ENCODE results near the gene JAZF1. TPM values are rescaled to one million over a fixed set of nuclear protein-coding genes. Genes with fewer than 3 reads are reported as not detected.

Gene JAZF1
- total and polyA plus RNA-seq, 12 donors: 6.9 to 42.3 (median 30.0) TPM

- no peak for DNase-seq
- no peaks in the 10 kb centered on the region for H3K27me3 ChIP-seq
- ATAC-seq: no peak
- 98% methylated on average over 15 of the region's 15 CpGs for WGBS, 2 donors
- no peak overlapping the region for H3K4me3 ChIP-seq
- no peak for TF ChIP-seq CTCF (IDR thresholded peaks at IDR 0.05)
- H3K27ac ChIP-seq: no peak overlapping the region
- intact Hi-C loops (cut with DNase I): no loop called here
- H3K36me3 ChIP-seq: peaks cover 0 to 29% (median 6%) of the 10 kb centered on the region in 9 donors
- no peaks in the 10 kb centered on the region for H3K9me3 ChIP-seq
- H3K4me1 ChIP-seq: peaks cover 0 to 4% (median 0%) of the 10 kb centered on the region in 9 donors
Measured at GRCh38 chr7:27843584-27844305, 336.9 kb downstream of the JAZF1 start.

GRCh38 chr7:27842851-27843250 lies 337.7 kb downstream of the JAZF1 start:
- no peaks in the 10 kb centered on the region for H3K27me3 ChIP-seq
- intact Hi-C loops (cut with DNase I): no loop called here

GRCh38 chr7:27842094-27842692 lies 338.4 kb downstream of the JAZF1 start:
- intact Hi-C loops (cut with DNase I): no loop called here
- Histone ChIP-seq H3K4me3 (no peak overlapping the region), H3K27ac (no peak overlapping the region), H3K27me3 (no peaks in the 10 kb centered on the region), H3K9me3 (no peaks in the 10 kb centered on the region), H3K4me1 (peaks cover 0 to 4% (median 0%) of the 10 kb centered on the region in 9 donors), H3K36me3 (peaks cover 0 to 38% (median 7%) of the 10 kb centered on the region in 9 donors)
- no peak for DNase-seq
- ATAC-seq: no peak
- WGBS, 2 donors: 77 to 78% methylated on average over 14 of the region's 14 CpGs
- TF ChIP-seq CTCF (IDR thresholded peaks at IDR 0.05): no peak

More at GRCh38 chr7:27842851-27843250, 337.7 kb downstream of the JAZF1 start:
- no peak overlapping the region for H3K27ac ChIP-seq
- TF ChIP-seq CTCF (IDR thresholded peaks at IDR 0.05): no peak
- peaks cover 0 to 38% (median 7%) of the 10 kb centered on the region in 9 donors for H3K36me3 ChIP-seq
- no peak overlapping the region for H3K4me3 ChIP-seq
- ATAC-seq: no peak
- no peaks in the 10 kb centered on the region for H3K9me3 ChIP-seq
- no peak for DNase-seq
- 82 to 93% methylated on average over 9 of the region's 9 CpGs for WGBS, 2 donors
- peaks cover 0 to 4% (median 0%) of the 10 kb centered on the region in 9 donors for H3K4me1 ChIP-seq

GRCh38 chr7:27840760-27841364 lies 339.7 kb downstream of the JAZF1 start:
- DNase-seq (no peak), ATAC-seq (peak in 5 of 8 donors; percentile 27 to 45 (median 40))
- no peak overlapping the region for H3K4me3 ChIP-seq
- H3K4me1 ChIP-seq: peaks cover 0 to 4% (median 0%) of the 10 kb centered on the region in 9 donors
- H3K9me3 ChIP-seq: no peaks in the 10 kb centered on the region
- intact Hi-C loops (cut with DNase I): no loop called here
- TF ChIP-seq CTCF (IDR thresholded peaks at IDR 0.05): no peak
- 91 to 93% methylated on average over 18 of the region's 18 CpGs for WGBS, 2 donors
- peaks cover 0 to 44% (median 7%) of the 10 kb centered on the region in 9 donors for H3K36me3 ChIP-seq
- no peak overlapping the region for H3K27ac ChIP-seq
- H3K27me3 ChIP-seq: no peaks in the 10 kb centered on the region
